Pancreas (tissue), 10 donors: Measurements from ENCODE around the gene DRD4. TPM values are rescaled to one million over a fixed set of nuclear protein-coding genes. Genes with fewer than 3 reads are reported as not detected.
A peak's percentile ranks its signal among the peaks of the same experiment; 100 is the strongest.

ENCODE experiments used
- ATAC-seq, 4 donors: fragments of 200-7000 bp; cut with Tn5 transposase; one replicate each; pipeline versions ENCODE4 v1.8.0 to v1.9.1; 2020; ENCODE audit warnings: mild to moderate bottlenecking in 4 of 4, moderate library complexity in 4 of 4
- DNase-seq, 6 donors: peaks; one replicate each; pipeline ENCODE4 v3.0.0-alpha.2; 2020
- FAIRE-seq: peaks from 2 replicates; lab custom pipeline; 2012; peaks lifted over from hg19 to GRCh38; lab: Jason Lieb, UNC
- H3K27ac ChIP-seq, 4 donors: fragments of 200-600 bp; sonication (generic); 1 replicate in 3 of 4; 2 replicates in 1 of 4; pipeline versions ENCODE4 v1.5.0 to v1.8.0; 2020
- H3K27me3 ChIP-seq, 4 donors: fragments of 200-600 bp; one replicate each; pipeline ENCODE4 v1.8.0; 2021
- H3K36me3 ChIP-seq, 3 donors: fragments of 200-600 bp; sonication (generic) in 1 of 3; one replicate each; pipeline versions ENCODE4 v1.5.0 to v1.8.0; 2020 to 2021
- H3K4me1 ChIP-seq, 3 donors: fragments of 200-600 bp; one replicate each; pipeline ENCODE4 v1.8.0; 2021
- H3K4me3 ChIP-seq, 4 donors: fragments of 200-600 bp; sonication (generic) in 2 of 4; one replicate each; pipeline versions ENCODE4 v1.5.0 to v1.8.0; 2020 to 2021
- H3K9me3 ChIP-seq, 4 donors: fragments of 200-600 bp; one replicate each; pipeline ENCODE4 v1.8.0; 2021
- WGBS, 2 donors: extraction: QIAGEN DNeasy Blood & Tissue Kit; methylation state at CpG; one replicate each; pipeline ENCODE4 v1.1.7; 2013; 5-methylcytosine and 5-hydroxymethylcytosine counted together
- intact Hi-C, 3 donors: fragments of 100-400 bp; cut with DNase I; formaldehyde crosslinking; loops; one replicate each; pipeline versions ENCODE4 v1.11.1 to v1.14.2; 2022
- polyA plus RNA-seq, 2 donors: library from polyadenylated mRNA; stranded (reverse); fragments of 200-250 nt; gene quantifications; one replicate each; pipeline ENCODE4 v1.2.3, GENCODE V29; 2013
- total RNA-seq, 6 donors: library from RNA; stranded (reverse); fragmentation: NEBNext Ultra II Directional in 4 of 6; extraction: Animal tissue kit (Norgen Biotek cat#: 25700) in 4 of 6; gene quantifications; one replicate each; pipeline versions ENCODE4 v1.2.1 to v1.2.4, GENCODE V29; 2021 to 2023
- TF ChIP-seq, protein P1 (sequence below), 4 donors: fragments of 200-600 bp; sonication (generic) in 3 of 4; IDR thresholded peaks; one replicate each; pipeline versions ENCODE4 v1.5.0 to v1.8.0; 2021; ENCODE audit warnings: antibody characterized with exemption in 4 of 4
- donor health status: healthy with polysubstance abuse.
- donor health status: DM: no; HTN: no; CAD: no; lungs with moderate emphysema.
- donor health status: DM: no; HTN: no; CAD: no.
- donor health status: control.
- donor health status: control.
- donor health status: Bipolar disorder and iron deficiency.
- donor health status: DM: yes; HTN: yes; CAD: no.
- donor health status: DM: no; HTN: no; CAD: no.
- donor health status: DM: no; HTN: no; CAD: no.
- donor health status: DM: yes; HTN: yes; CAD: no.

The DRD4 gene
- total and polyA plus RNA-seq, 8 donors: 0.28 to 2.4 (median 0.79) TPM

DNA sequence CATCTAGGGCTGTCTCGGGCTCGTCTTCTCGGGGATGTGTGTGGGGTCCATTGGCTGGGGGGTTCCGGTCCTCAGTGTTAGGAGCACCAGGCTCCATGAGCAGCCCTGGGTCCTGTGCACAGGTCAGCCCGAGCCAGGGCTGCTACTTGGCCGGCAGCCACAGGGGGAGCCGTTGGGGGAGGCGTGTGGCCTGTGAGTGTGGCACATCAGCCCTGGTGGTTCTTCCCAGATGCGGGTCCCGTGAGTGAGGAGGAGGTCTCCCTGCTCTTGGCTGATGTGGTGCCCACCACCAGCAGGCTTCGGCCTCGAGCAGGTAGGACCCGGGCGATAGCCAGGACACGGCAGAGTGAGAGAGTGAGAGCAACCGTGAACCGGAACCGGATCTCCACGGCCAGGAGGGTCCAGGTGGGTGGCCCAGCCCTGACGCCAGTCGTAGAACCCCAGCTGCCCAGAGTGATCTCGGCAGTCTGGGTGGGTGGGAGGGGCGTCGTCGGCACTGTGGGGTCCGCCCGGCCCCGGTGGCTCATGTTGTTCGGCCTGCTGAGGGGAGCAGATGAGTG lies 39.8 kb upstream of the DRD4 start:
- no peak overlapping the region for H3K4me3 ChIP-seq
- DNase-seq: peak in 2 of 6 donors; percentile 41 to 66
- 90 to 92% methylated on average over 29 of the region's 29 CpGs for WGBS, 2 donors
- intact Hi-C loops: no loop called here
- TF ChIP-seq, protein P1, sequence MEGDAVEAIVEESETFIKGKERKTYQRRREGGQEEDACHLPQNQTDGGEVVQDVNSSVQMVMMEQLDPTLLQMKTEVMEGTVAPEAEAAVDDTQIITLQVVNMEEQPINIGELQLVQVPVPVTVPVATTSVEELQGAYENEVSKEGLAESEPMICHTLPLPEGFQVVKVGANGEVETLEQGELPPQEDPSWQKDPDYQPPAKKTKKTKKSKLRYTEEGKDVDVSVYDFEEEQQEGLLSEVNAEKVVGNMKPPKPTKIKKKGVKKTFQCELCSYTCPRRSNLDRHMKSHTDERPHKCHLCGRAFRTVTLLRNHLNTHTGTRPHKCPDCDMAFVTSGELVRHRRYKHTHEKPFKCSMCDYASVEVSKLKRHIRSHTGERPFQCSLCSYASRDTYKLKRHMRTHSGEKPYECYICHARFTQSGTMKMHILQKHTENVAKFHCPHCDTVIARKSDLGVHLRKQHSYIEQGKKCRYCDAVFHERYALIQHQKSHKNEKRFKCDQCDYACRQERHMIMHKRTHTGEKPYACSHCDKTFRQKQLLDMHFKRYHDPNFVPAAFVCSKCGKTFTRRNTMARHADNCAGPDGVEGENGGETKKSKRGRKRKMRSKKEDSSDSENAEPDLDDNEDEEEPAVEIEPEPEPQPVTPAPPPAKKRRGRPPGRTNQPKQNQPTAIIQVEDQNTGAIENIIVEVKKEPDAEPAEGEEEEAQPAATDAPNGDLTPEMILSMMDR (IDR thresholded peaks at IDR 0.05): no peak
- no peaks in the 10 kb centered on the region for H3K27me3 ChIP-seq
- ATAC-seq: no peak
- H3K9me3 ChIP-seq: no peaks in the 10 kb centered on the region
- H3K27ac ChIP-seq: no peak overlapping the region
- FAIRE-seq: no peak
- peaks cover 0 to 73% (median 28%) of the 10 kb centered on the region in 3 donors for H3K36me3 ChIP-seq
- H3K4me1 ChIP-seq: no peaks in the 10 kb centered on the region

DNA sequence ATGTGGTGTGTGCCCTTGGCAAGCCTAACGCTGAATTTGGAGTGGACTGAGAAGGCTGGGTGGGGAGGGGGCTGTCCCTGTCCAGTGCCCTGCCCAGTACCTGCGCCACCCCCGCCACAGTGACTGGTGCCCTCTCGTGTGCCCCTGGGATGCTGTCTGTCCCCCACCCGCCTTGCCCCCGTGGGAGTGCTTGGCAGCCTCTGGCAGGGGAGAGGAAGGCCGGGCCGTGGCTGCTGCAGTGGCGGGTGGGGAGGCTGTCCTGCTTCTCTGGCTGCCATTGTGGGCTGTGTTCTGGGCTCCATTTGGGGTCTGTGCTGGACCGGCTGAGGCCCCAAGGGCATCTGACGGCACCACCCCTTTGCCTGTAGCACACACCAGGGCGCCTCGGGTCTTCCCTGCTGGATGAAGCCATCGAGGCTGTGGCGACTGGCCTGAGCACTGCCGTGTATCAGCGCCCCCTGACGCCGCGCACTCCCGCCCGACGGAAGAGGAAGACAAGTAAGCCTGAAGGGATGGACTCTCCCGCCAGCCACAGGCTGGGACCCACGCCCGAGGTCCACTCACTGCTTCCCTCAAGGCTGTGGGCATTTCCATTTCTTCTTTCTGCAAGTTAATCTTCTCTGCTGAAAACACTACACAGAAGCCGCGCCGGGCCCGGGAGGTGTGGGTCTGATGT lies 38.9 kb upstream of the DRD4 start:
- TF ChIP-seq, protein P1 (IDR thresholded peaks at IDR 0.05): no peak
- no peak for FAIRE-seq
- peak in 1 of 4 donors; percentile 4 for ATAC-seq
- intact Hi-C loops: no loop called here
- WGBS, 2 donors: 93 to 94% methylated on average over 28 to 30 of the region's 30 CpGs
- Histone ChIP-seq H3K4me1 (no peaks in the 10 kb centered on the region), H3K9me3 (no peaks in the 10 kb centered on the region), H3K36me3 (peaks cover 0 to 67% (median 28%) of the 10 kb centered on the region in 3 donors), H3K27me3 (no peaks in the 10 kb centered on the region), H3K27ac (no peak overlapping the region), H3K4me3 (no peak overlapping the region)
- DNase-seq: peak in 1 of 6 donors; percentile 69

- H3K36me3 ChIP-seq: peaks cover 0 to 70% (median 33%) of the 10 kb centered on the region in 3 donors
- no peaks in the 10 kb centered on the region for H3K27me3 ChIP-seq
- no peak overlapping the region for H3K27ac ChIP-seq
- H3K4me3 ChIP-seq: no peak overlapping the region
- intact Hi-C loops: no loop called here
- ATAC-seq (peak in 1 of 4 donors; percentile 11), FAIRE-seq (no peak), DNase-seq (peak in 1 of 6 donors; percentile 44)
- no peaks in the 10 kb centered on the region for H3K9me3 ChIP-seq
- TF ChIP-seq, protein P1 (IDR thresholded peaks at IDR 0.05): no peak
- H3K4me1 ChIP-seq: no peaks in the 10 kb centered on the region
- 90 to 91% methylated on average over 23 of the region's 23 CpGs for WGBS, 2 donors
These were observed 35.4 kb upstream of the DRD4 start for GRCh38 chr11:601573-602245.

DNA sequence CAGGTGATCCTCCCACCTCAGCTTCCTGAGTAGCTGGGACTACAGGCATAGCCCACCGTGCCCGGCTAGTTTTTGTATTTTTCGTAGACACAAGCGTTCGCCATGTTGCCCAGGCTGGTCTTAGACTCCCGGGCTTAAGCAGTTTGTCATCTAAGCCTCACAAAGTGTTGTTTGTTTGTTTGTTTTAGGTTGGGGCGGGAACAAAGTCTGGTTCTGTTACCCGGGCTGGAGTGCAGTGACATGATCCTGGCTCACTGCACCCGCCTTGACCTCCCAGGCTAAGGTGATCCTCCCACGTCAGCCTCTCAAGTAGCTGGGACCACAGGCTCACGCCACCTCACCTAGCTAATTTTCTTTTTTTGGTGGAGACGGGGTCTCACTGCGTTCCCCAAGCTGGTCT lies 33.9 kb upstream of the DRD4 start:
- intact Hi-C loops: no loop called here
- Histone ChIP-seq H3K9me3 (no peaks in the 10 kb centered on the region), H3K27ac (no peak overlapping the region), H3K36me3 (peaks cover 4 to 73% (median 41%) of the 10 kb centered on the region in 3 donors), H3K27me3 (no peaks in the 10 kb centered on the region), H3K4me1 (no peaks in the 10 kb centered on the region), H3K4me3 (no peak overlapping the region)
- no peak for FAIRE-seq
- DNase-seq: peak in 1 of 6 donors; percentile 13
- no peak for ATAC-seq
- TF ChIP-seq, protein P1 (IDR thresholded peaks at IDR 0.05): no peak
- WGBS, 2 donors: 88 to 90% methylated on average over 13 of the region's 13 CpGs
